DOHH2 (cell line): Measurements from ENCODE around the gene DCP1B.

Experiments used
- EZH2phosphoT487 ChIP-seq: fragments of 200-600 bp; sonication (generic); IDR thresholded peaks from 2 replicates; pipeline ENCODE4 v1.6.1; 2017; ENCODE audit warnings: borderline replicate concordance, mild to moderate bottlenecking, antibody characterized with exemption, low read length, moderate library complexity, mixed read lengths
- TF ChIP-seq, protein P1 (sequence below): fragments of 200-600 bp; sonication (generic); IDR thresholded peaks from one replicate; pipeline ENCODE4 v1.5.1; 2014; ENCODE audit warnings: antibody characterized with exemption, mild to moderate bottlenecking, low read depth, low read length; ENCODE audit not compliant: poor library complexity, severe bottlenecking

DNA sequence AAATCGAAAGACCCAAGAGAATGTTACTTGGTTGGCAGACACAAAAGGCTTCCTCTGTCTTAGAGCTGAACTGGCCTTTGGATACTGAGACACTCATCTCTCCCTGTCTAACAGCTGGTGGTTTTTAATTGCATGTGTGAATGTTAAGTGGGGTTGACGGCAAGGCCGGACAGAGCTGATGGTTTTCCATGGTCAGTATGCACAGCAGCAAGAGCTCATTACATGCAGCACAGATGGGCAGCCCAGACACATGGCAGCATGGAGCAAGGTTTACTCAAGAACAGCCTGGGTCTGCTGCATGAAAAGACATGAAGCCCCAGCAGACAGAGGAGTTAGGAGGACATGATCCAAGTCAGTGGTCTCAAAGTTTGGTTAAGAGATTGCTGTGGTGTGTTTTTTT lies 58.0 kb downstream of the DCP1B start:
- TF ChIP-seq, protein P1, sequence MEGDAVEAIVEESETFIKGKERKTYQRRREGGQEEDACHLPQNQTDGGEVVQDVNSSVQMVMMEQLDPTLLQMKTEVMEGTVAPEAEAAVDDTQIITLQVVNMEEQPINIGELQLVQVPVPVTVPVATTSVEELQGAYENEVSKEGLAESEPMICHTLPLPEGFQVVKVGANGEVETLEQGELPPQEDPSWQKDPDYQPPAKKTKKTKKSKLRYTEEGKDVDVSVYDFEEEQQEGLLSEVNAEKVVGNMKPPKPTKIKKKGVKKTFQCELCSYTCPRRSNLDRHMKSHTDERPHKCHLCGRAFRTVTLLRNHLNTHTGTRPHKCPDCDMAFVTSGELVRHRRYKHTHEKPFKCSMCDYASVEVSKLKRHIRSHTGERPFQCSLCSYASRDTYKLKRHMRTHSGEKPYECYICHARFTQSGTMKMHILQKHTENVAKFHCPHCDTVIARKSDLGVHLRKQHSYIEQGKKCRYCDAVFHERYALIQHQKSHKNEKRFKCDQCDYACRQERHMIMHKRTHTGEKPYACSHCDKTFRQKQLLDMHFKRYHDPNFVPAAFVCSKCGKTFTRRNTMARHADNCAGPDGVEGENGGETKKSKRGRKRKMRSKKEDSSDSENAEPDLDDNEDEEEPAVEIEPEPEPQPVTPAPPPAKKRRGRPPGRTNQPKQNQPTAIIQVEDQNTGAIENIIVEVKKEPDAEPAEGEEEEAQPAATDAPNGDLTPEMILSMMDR, result no peak
- TF ChIP-seq EZH2phosphoT487, result no peak
